Epithelial cell of esophagus (primary cell): ENCODE data around the gene CDKAL1.
A peak's percentile ranks its signal among the peaks of the same experiment; 100 is the strongest.

Source experiments
- DNase-seq: peaks from one replicate; pipeline ENCODE4 v3.0.0; 2010; ENCODE audit warnings: low read depth
- H3K4me3 ChIP-seq: 2 replicates; pipeline ENCODE4 v1.5.1; 2011; ENCODE audit warnings: mild to moderate bottlenecking, low read length, control low read depth
- CTCF ChIP-seq: IDR thresholded peaks from 2 replicates; pipeline ENCODE4 v1.5.1; 2011; ENCODE audit warnings: low read depth, mild to moderate bottlenecking, low read length, control low read depth, inconsistent platforms; ENCODE audit not compliant: insufficient read depth; ENCODE audit errors: missing control alignments

CDKAL1 gene

GRCh38 chr6:20891161-20891560, 356.9 kb downstream of the CDKAL1 start:
- no peak overlapping the region for H3K4me3 ChIP-seq
- TF ChIP-seq CTCF: no peak
- DNase-seq: peak; percentile 72

- no peak overlapping the region for H3K4me3 ChIP-seq
- no peak for DNase-seq
- TF ChIP-seq CTCF: no peak
These were observed 358.1 kb downstream of the CDKAL1 start for GRCh38 chr6:20892365-20892764.

GRCh38 chr6:20893412-20893811, 359.2 kb downstream of the CDKAL1 start:
- DNase-seq: no peak
- no peak overlapping the region for H3K4me3 ChIP-seq
- TF ChIP-seq CTCF: no peak

- DNase-seq: no peak
- no peak overlapping the region for H3K4me3 ChIP-seq
- TF ChIP-seq CTCF: no peak
These were observed 366.3 kb downstream of the CDKAL1 start for GRCh38 chr6:20900389-20901160.

GRCh38 chr6:20905377-20905776, 371.1 kb downstream of the CDKAL1 start:
- no peak for DNase-seq
- TF ChIP-seq CTCF: no peak
- H3K4me3 ChIP-seq: no peak overlapping the region

- H3K4me3 ChIP-seq: no peak overlapping the region
- TF ChIP-seq CTCF: no peak
- DNase-seq: peak; percentile 92
These were observed 372.7 kb downstream of the CDKAL1 start for GRCh38 chr6:20906945-20907344.
